HG03039 (cell line): Measurements from ENCODE around the gene NR3C1.

ENCODE experiments used
- ATAC-seq: cut with Tn5 transposase; IDR thresholded peaks from one replicate; pipeline ENCODE4 v1.9.1; 2021; ENCODE audit warnings: mild to moderate bottlenecking, moderate library complexity; ENCODE audit not compliant: unreplicated experiment

The NR3C1 gene

GRCh38 chr5:143399616-143400540 is 3.6 kb downstream of the NR3C1 start:
- no peak for ATAC-seq

- no peak for ATAC-seq
Observed at GRCh38 chr5:143398451-143399237, 4.8 kb downstream of the NR3C1 start.

GRCh38 chr5:143398053-143398355 is 5.5 kb downstream of the NR3C1 start:
- ATAC-seq, result no peak

- no peak for ATAC-seq
Observed at GRCh38 chr5:143397302-143398052, 6.0 kb downstream of the NR3C1 start.

- ATAC-seq, result no peak
Observed at GRCh38 chr5:143396353-143396940, 7.0 kb downstream of the NR3C1 start.

GRCh38 chr5:143395638-143396352 is 7.7 kb downstream of the NR3C1 start:
- ATAC-seq, result no peak

- ATAC-seq, result no peak
Observed at GRCh38 chr5:143393524-143393923, 10.0 kb downstream of the NR3C1 start.

- ATAC-seq, result no peak
Observed at GRCh38 chr5:143390941-143391340, 12.5 kb downstream of the NR3C1 start.

GRCh38 chr5:143390258-143390657 is 13.2 kb downstream of the NR3C1 start:
- ATAC-seq, result no peak

- no peak for ATAC-seq
Observed at GRCh38 chr5:143386725-143387124, 16.8 kb downstream of the NR3C1 start.

- ATAC-seq, result no peak
Observed at GRCh38 chr5:143384865-143385657, 18.4 kb downstream of the NR3C1 start.

GRCh38 chr5:143383988-143384387 is 19.5 kb downstream of the NR3C1 start:
- no peak for ATAC-seq

- ATAC-seq, result no peak
Observed at GRCh38 chr5:143379606-143380005, 23.9 kb downstream of the NR3C1 start.

- no peak for ATAC-seq
Observed at GRCh38 chr5:143376911-143377813, 26.3 kb downstream of the NR3C1 start.

GRCh38 chr5:143376195-143376779 is 27.2 kb downstream of the NR3C1 start:
- no peak for ATAC-seq

- no peak for ATAC-seq
Observed at GRCh38 chr5:143374496-143375217, 28.8 kb downstream of the NR3C1 start.

GRCh38 chr5:143373076-143373475 is 30.4 kb downstream of the NR3C1 start:
- ATAC-seq, result no peak
